Measurements from ENCODE around the gene MIS18BP1. TPM values are rescaled to one million over a fixed set of nuclear protein-coding genes. Genes with fewer than 3 reads are reported as not detected.
A peak's percentile ranks its signal among the peaks of the same experiment; 100 is the strongest.

The MIS18BP1 gene
- total and polyA plus RNA-seq, 7 donors, result 1.5 to 5.1 (median 3.1) TPM

GRCh38 chr14:45253754-45254310 is 830 bp upstream of the MIS18BP1 start:
- intact Hi-C loops (cut with DNase I), result loop anchor here in 1 of 2 donors (1.0 to 5.0 kb wide), 2 partner anchors 119 to 357 kb away; partner anchors contain the start of gene FANCM
- no peak for TF ChIP-seq CTCF (IDR thresholded peaks at IDR 0.05)
- ATAC-seq (peak; percentile 9 to 47 (median 45)), DNase-seq (peak; percentile 44 to 59)
- H3K4me3 ChIP-seq, result peak overlapping the region; percentile 87
- no peaks in the 10 kb centered on the region for H3K27me3 ChIP-seq (ENCODE audit: insufficient read depth in 3 of 3, low read length in 2 of 3)
- peaks cover 11% of the 10 kb centered on the region for H3K4me1 ChIP-seq
- 45 to 58% (median 48%) methylated on average over 23 of the region's 23 CpGs for WGBS, 3 donors
- peak overlapping the region; percentile 87 for H3K27ac ChIP-seq
- no peaks in the 10 kb centered on the region for H3K36me3 ChIP-seq (ENCODE audit: insufficient read depth in 1 of 2, low read depth in 1 of 2)
- H3K9me3 ChIP-seq, result peaks cover 11% of the 10 kb centered on the region

- DNase-seq (no peak), ATAC-seq (no peak)
- Histone ChIP-seq H3K27me3 (ENCODE audit: insufficient read depth in 3 of 3, low read length in 2 of 3) (no peaks in the 10 kb centered on the region), H3K4me3 (peak overlapping the region; percentile 87), H3K36me3 (ENCODE audit: insufficient read depth in 1 of 2, low read depth in 1 of 2) (no peaks in the 10 kb centered on the region), H3K9me3 (no peaks in the 10 kb centered on the region), H3K4me1 (peaks cover 11% of the 10 kb centered on the region), H3K27ac (peak overlapping the region; percentile 87)
- WGBS, 3 donors, result 1 to 2% (median 2%) methylated on average over 26 of the region's 26 CpGs
- intact Hi-C loops (cut with DNase I), result loop anchor here in 1 of 2 donors (1.0 to 5.0 kb wide), 2 partner anchors 117 to 355 kb away; partner anchors contain the start of gene FANCM
- no peak for TF ChIP-seq CTCF (IDR thresholded peaks at IDR 0.05)
Observed at GRCh38 chr14:45252366-45253069, 484 bp downstream of the MIS18BP1 start.

GRCh38 chr14:45251912-45252311 is 1.1 kb downstream of the MIS18BP1 start:
- ATAC-seq, result no peak
- H3K36me3 ChIP-seq (ENCODE audit: insufficient read depth in 1 of 2, low read depth in 1 of 2), result no peaks in the 10 kb centered on the region
- no peak for TF ChIP-seq CTCF (IDR thresholded peaks at IDR 0.05)
- peak overlapping the region; percentile 87 for H3K4me3 ChIP-seq
- peaks cover 11% of the 10 kb centered on the region for H3K4me1 ChIP-seq
- H3K9me3 ChIP-seq, result no peaks in the 10 kb centered on the region
- H3K27ac ChIP-seq, result no peak overlapping the region
- no peak for DNase-seq
- no peaks in the 10 kb centered on the region for H3K27me3 ChIP-seq (ENCODE audit: insufficient read depth in 3 of 3, low read length in 2 of 3)
- 23 to 34% (median 28%) methylated on average over 5 of the region's 5 CpGs for WGBS, 3 donors
- intact Hi-C loops (cut with DNase I), result loop anchor here in 1 of 2 donors (5.0 kb wide), 1 partner anchor 355 kb away; a partner anchor contains a TSS

GRCh38 chr14:45249856-45250575 is 3.0 kb downstream of the MIS18BP1 start:
- no peak for TF ChIP-seq CTCF (IDR thresholded peaks at IDR 0.05)
- H3K27ac ChIP-seq, result no peak overlapping the region
- H3K4me3 ChIP-seq, result no peak overlapping the region
- intact Hi-C loops (cut with DNase I), result loop anchor here in 1 of 2 donors (5.0 kb wide), 1 partner anchor 353 kb away; a partner anchor contains a TSS
- no peaks in the 10 kb centered on the region for H3K36me3 ChIP-seq (ENCODE audit: insufficient read depth in 1 of 2, low read depth in 1 of 2)
- DNase-seq (no peak), ATAC-seq (no peak)
- no peaks in the 10 kb centered on the region for H3K9me3 ChIP-seq
- peaks cover 11% of the 10 kb centered on the region for H3K4me1 ChIP-seq
- no peaks in the 10 kb centered on the region for H3K27me3 ChIP-seq (ENCODE audit: insufficient read depth in 3 of 3, low read length in 2 of 3)
- WGBS, 3 donors, result 59 to 67% (median 62%) methylated on average over 5 of the region's 5 CpGs

Measured in psoas muscle (tissue), 8 donors.